IMR-90 (cell line): Measurements from ENCODE around the gene ADCY2. TPM values are rescaled to one million over a fixed set of nuclear protein-coding genes. Genes with fewer than 3 reads are reported as not detected.

Experiments used
- ATAC-seq: fragments of 200-7000 bp; cut with Tn5 transposase; 2 replicates; pipeline ENCODE4 v1.9.1; 2020; ENCODE audit warnings: low read depth, mild to moderate bottlenecking, moderate library complexity
- BruUV-seq: library from RNA; stranded (reverse); fragments of 400-500 nt; replicated peaks from 2 replicates; lab custom pipeline; 2021; lab: Mats Ljungman, UMichigan
- CTCF ChIA-PET: fragments of 300-600 bp; formaldehyde crosslinking; extraction: SDS; loops from one replicate; lab custom pipeline; 2021; ENCODE audit warnings: antibody characterized with exemption; lab: Yijun Ruan, JAX
- POLR2A ChIA-PET: fragments of 300-600 bp; sonication (Branson Sonifier 250); formaldehyde crosslinking; loops from one replicate; lab custom pipeline; 2022; ENCODE audit warnings: antibody characterized with exemption; ENCODE audit not compliant: unreplicated experiment; lab: Charles Lee
- DNase-seq: peaks from one replicate; pipeline ENCODE4 v3.0.0; 2013
- H2AFZ ChIP-seq: replicated peaks from 2 replicates; pipeline ENCODE3; 2013; ENCODE audit warnings: low read length, mild to moderate bottlenecking; ENCODE audit not compliant: poor library complexity
- H2AK5ac ChIP-seq: 2 replicates; pipeline ENCODE4 v1.6.1; 2013; ENCODE audit warnings: low read depth, low read length, inconsistent platforms
- H2AK9ac ChIP-seq: replicated peaks from 2 replicates; pipeline ENCODE3; 2013; ENCODE audit warnings: mild to moderate bottlenecking, low read depth, low read length, moderate library complexity; ENCODE audit not compliant: poor library complexity
- H2BK120ac ChIP-seq: 2 replicates; pipeline ENCODE4 v1.6.1; 2013; ENCODE audit warnings: low read depth, low read length, inconsistent platforms
- H2BK15ac ChIP-seq: 3 replicates; pipeline ENCODE4 v1.6.1; 2013; ENCODE audit warnings: low read depth, low read length, inconsistent platforms
- H2BK20ac ChIP-seq: 2 replicates; pipeline ENCODE4 v1.6.1; 2013; ENCODE audit warnings: low read depth, mild to moderate bottlenecking, inconsistent platforms, low read length, moderate library complexity
- H2BK5ac ChIP-seq: 2 replicates; pipeline ENCODE4 v1.6.1; 2013; ENCODE audit warnings: mild to moderate bottlenecking, low read depth, low read length, inconsistent platforms; ENCODE audit not compliant: poor library complexity, severe bottlenecking
- H3K14ac ChIP-seq: replicated peaks from 2 replicates; pipeline ENCODE4 v1.6.1; 2013; ENCODE audit warnings: low read depth, low read length, inconsistent platforms
- H3K18ac ChIP-seq: 2 replicates; pipeline ENCODE4 v1.6.1; 2013; ENCODE audit warnings: low read depth, low read length, control low read depth
- H3K23ac ChIP-seq: 2 replicates; pipeline ENCODE4 v1.6.1; 2013; ENCODE audit warnings: low read depth, low read length, inconsistent platforms
- H3K27ac ChIP-seq: 2 replicates; pipeline ENCODE4 v1.5.1; 2013; ENCODE audit warnings: mild to moderate bottlenecking, control low read depth, low read length; ENCODE audit not compliant: insufficient read depth
- H3K27me3 ChIP-seq: 2 replicates; pipeline ENCODE4 v1.6.1; 2013; ENCODE audit warnings: low read length; ENCODE audit not compliant: control insufficient read depth, insufficient read depth
- H3K36me3 ChIP-seq: 2 replicates; pipeline ENCODE4 v1.6.1; 2013; ENCODE audit warnings: low read length, mixed read lengths; ENCODE audit not compliant: control insufficient read depth, insufficient read depth
- H3K4ac ChIP-seq: 2 replicates; pipeline ENCODE4 v1.6.1; 2013; ENCODE audit warnings: low read depth, low read length, inconsistent platforms
- H3K4me1 ChIP-seq: 2 replicates; pipeline ENCODE4 v1.6.1; 2013; ENCODE audit warnings: low read length, mixed read lengths; ENCODE audit not compliant: control insufficient read depth, insufficient read depth
- H3K4me2 ChIP-seq: 2 replicates; pipeline ENCODE4 v1.6.1; 2013; ENCODE audit warnings: low read depth, mild to moderate bottlenecking, control low read depth, low read length, moderate library complexity
- H3K4me3 ChIP-seq: 2 replicates; pipeline ENCODE4 v1.5.1; 2013; ENCODE audit warnings: low read depth, mild to moderate bottlenecking, control low read depth, low read length, moderate library complexity; ENCODE audit not compliant: insufficient read depth
- H3K56ac ChIP-seq: 2 replicates; pipeline ENCODE4 v1.6.1; 2013; ENCODE audit warnings: low read length, inconsistent platforms; ENCODE audit not compliant: insufficient read depth; ENCODE audit errors: extremely low read depth
- H3K79me1 ChIP-seq, 2 experiments: 2 replicates each; pipeline ENCODE4 v1.6.1; 2013; ENCODE audit warnings: low read length in 2 of 2, inconsistent platforms in 1 of 2, low read depth in 1 of 2
- H3K9ac ChIP-seq: 2 replicates; pipeline ENCODE4 v1.6.1; 2013; ENCODE audit warnings: low read depth, low read length, control low read depth
- H3K9me1 ChIP-seq: 2 replicates; pipeline ENCODE4 v1.6.1; 2013; ENCODE audit warnings: low read length, inconsistent platforms; ENCODE audit not compliant: insufficient read depth
- H3K9me3 ChIP-seq: 2 replicates; pipeline ENCODE4 v1.6.1; 2013; ENCODE audit warnings: low read length; ENCODE audit not compliant: control insufficient read depth, insufficient read depth
- H4K20me1 ChIP-seq: 2 replicates; pipeline ENCODE4 v1.6.1; 2013; ENCODE audit warnings: low read length, inconsistent platforms; ENCODE audit not compliant: insufficient read depth
- H4K5ac ChIP-seq: 2 replicates; pipeline ENCODE4 v1.6.1; 2013; ENCODE audit warnings: mild to moderate bottlenecking, low read depth, low read length, control low read depth
- H4K8ac ChIP-seq, 2 experiments: 2 replicates each; pipeline ENCODE4 v1.6.1; 2013; ENCODE audit warnings: low read depth in 2 of 2, low read length in 2 of 2, control low read depth in 1 of 2, inconsistent platforms in 1 of 2
- H4K91ac ChIP-seq: 2 replicates; pipeline ENCODE4 v1.6.1; 2013; ENCODE audit warnings: low read depth, low read length, inconsistent platforms; ENCODE audit not compliant: insufficient read depth
- BHLHE40 ChIP-seq: fragments of 150-350 bp; IDR thresholded peaks from 2 replicates; pipeline ENCODE4 v1.6.1; 2016; ENCODE audit warnings: mild to moderate bottlenecking, low read depth, low read length
- CEBPB ChIP-seq: IDR thresholded peaks from 2 replicates; pipeline ENCODE4 v1.6.1; 2012; ENCODE audit warnings: low read depth, low read length, improper control_type of control experiment
- CHD1 ChIP-seq: IDR thresholded peaks from 2 replicates; pipeline ENCODE4 v1.6.1; 2012; ENCODE audit warnings: low read depth, low read length, improper control_type of control experiment
- CTCF ChIP-seq: conservative IDR thresholded peaks from 2 replicates; pipeline ENCODE4 v1.5.1; 2012; ENCODE audit warnings: mild to moderate bottlenecking, low read depth, low read length, improper control_type of control experiment
- ELK1 ChIP-seq: fragments of 150-350 bp; IDR thresholded peaks from 2 replicates; pipeline ENCODE4 v1.6.1; 2016; ENCODE audit warnings: low read depth, mild to moderate bottlenecking, low read length, moderate library complexity, borderline replicate concordance
- FOS ChIP-seq: fragments of 150-350 bp; IDR thresholded peaks from 2 replicates; pipeline ENCODE4 v1.6.1; 2016; ENCODE audit warnings: low read depth, low read length
- MAFK ChIP-seq: IDR thresholded peaks from 2 replicates; pipeline ENCODE4 v1.6.1; 2012; ENCODE audit warnings: low read depth, low read length, improper control_type of control experiment
- MAZ ChIP-seq: IDR thresholded peaks from 2 replicates; pipeline ENCODE4 v1.6.1; 2012; ENCODE audit warnings: low read depth, mild to moderate bottlenecking, low read length, improper control_type of control experiment, moderate library complexity, borderline replicate concordance
- MXI1 ChIP-seq: IDR thresholded peaks from 2 replicates; pipeline ENCODE4 v1.6.1; 2012; ENCODE audit warnings: low read depth, mild to moderate bottlenecking, low read length, moderate library complexity, borderline replicate concordance
- NFE2L2 ChIP-seq: fragments of 150-350 bp; IDR thresholded peaks from 2 replicates; pipeline ENCODE4 v1.6.1; 2016; ENCODE audit warnings: low read depth, mild to moderate bottlenecking, low read length
- POLR2A ChIP-seq: IDR thresholded peaks from 2 replicates; pipeline ENCODE4 v1.6.1; 2012; ENCODE audit warnings: mild to moderate bottlenecking, low read depth, low read length
- RAD21 ChIP-seq: IDR thresholded peaks from 2 replicates; pipeline ENCODE4 v1.6.1; 2012; ENCODE audit warnings: low read length, improper control_type of control experiment
- RCOR1 ChIP-seq: IDR thresholded peaks from 2 replicates; pipeline ENCODE4 v1.6.1; 2012; ENCODE audit warnings: mild to moderate bottlenecking, low read length, improper control_type of control experiment; ENCODE audit not compliant: insufficient replicate concordance
- RFX5 ChIP-seq: IDR thresholded peaks from 2 replicates; pipeline ENCODE4 v1.8.0; 2012; ENCODE audit warnings: low read depth, mild to moderate bottlenecking, low read length, moderate library complexity
- SMC3 ChIP-seq: fragments of 150-350 bp; IDR thresholded peaks from 2 replicates; pipeline ENCODE4 v1.6.1; 2016; ENCODE audit warnings: low read depth, mild to moderate bottlenecking, antibody characterized with exemption, low read length, moderate library complexity
- USF2 ChIP-seq: fragments of 150-350 bp; IDR thresholded peaks from 2 replicates; pipeline ENCODE4 v1.6.1; 2017; ENCODE audit warnings: mild to moderate bottlenecking, antibody characterized with exemption, low read length, low read depth
- WGBS, 2 experiments: methylation state at CpG; one replicate each; pipeline versions ENCODE4 v1.1.5 to v1.1.7; 2013; ENCODE audit warnings: missing lambda C conversion rate in 2 of 2; ENCODE audit not compliant: insufficient read length in 1 of 2; ENCODE audit errors: extremely low coverage in 2 of 2; 5-methylcytosine and 5-hydroxymethylcytosine counted together
- dilution Hi-C: fragments of 300-500 bp; cut with HindIII; formaldehyde crosslinking; loops from one replicate; pipeline ENCODE4 v1.14.3; 2018; ENCODE audit warnings: low sequenced_read_pairs; ENCODE audit not compliant: unreplicated experiment
- in situ Hi-C: fragments of 300-500 bp; cut with MboI; formaldehyde crosslinking; loops from 3 replicates; pipeline ENCODE4 v1.14.3; 2019; ENCODE audit warnings: low sequenced_read_pairs, inconsistent platforms, mixed read lengths
- intact Hi-C: fragments of 100-400 bp; cut with micrococcal nuclease; formaldehyde crosslinking; loops from 2 replicates; pipeline ENCODE4 v1.10.0; 2022
- polyA plus RNA-seq, 3 experiments: library from polyadenylated mRNA; depleted of rRNA; stranded (reverse); fragments of >200 nt; gene quantifications; 2 replicates each; pipeline ENCODE4 v1.2.3, GENCODE V29; 2012; ENCODE audit warnings: low replicate concordance in 1 of 3
- total RNA-seq: library from RNA; depleted of rRNA; stranded (reverse); fragments of >200 nt; gene quantifications from 2 replicates; pipeline ENCODE4 v1.2.3, GENCODE V29; 2012

ADCY2 gene
- total and polyA plus RNA-seq, 2 of the 4 experiments (the other 2 are of a cell fraction), result not detected

- Histone ChIP-seq H3K9me1 (no peaks in the 10 kb centered on the region), H3K4ac (no peak overlapping the region), H3K27me3 (no peaks in the 10 kb centered on the region), H4K8ac (no peak overlapping the region), H3K4me1 (no peaks in the 10 kb centered on the region), H2AFZ (no peak overlapping the region), H3K9ac (no peak overlapping the region), H4K20me1 (no peaks in the 10 kb centered on the region), H2AK9ac (no peak overlapping the region), H3K56ac (no peak overlapping the region), H2BK20ac (no peak overlapping the region), H2BK5ac (no peak overlapping the region), H2AK5ac (no peak overlapping the region), H4K91ac (no peak overlapping the region), H2BK15ac (no peak overlapping the region), H2BK120ac (no peak overlapping the region), H3K4me2 (no peak overlapping the region), H4K5ac (no peak overlapping the region), H3K23ac (no peak overlapping the region), H3K9me3 (peaks cover 11% of the 10 kb centered on the region), H3K18ac (no peak overlapping the region), H3K36me3 (no peaks in the 10 kb centered on the region), H3K27ac (no peak overlapping the region), H3K4me3 (no peak overlapping the region), H3K79me1 (no peaks in the 10 kb centered on the region), H3K14ac (no peak overlapping the region)
- no CpG with 5 or more reads among the region's 2 CpGs for WGBS, 2 experiments
- dilution Hi-C loops (no loop called here), in situ Hi-C loops (no loop called here), intact Hi-C loops (no loop called here)
- BruUV-seq, result no TSS peak
- ChIA-PET POLR2A (no interaction called here), CTCF (no interaction called here)
- DNase-seq (no peak), ATAC-seq (no peak)
- TF ChIP-seq NFE2L2 (no peak), MAFK (no peak), ELK1 (no peak), RAD21 (no peak), RCOR1 (no peak), CHD1 (no peak), CTCF (no peak), RFX5 (no peak), FOS (no peak), BHLHE40 (no peak), POLR2A (no peak), USF2 (no peak), CEBPB (no peak), MXI1 (no peak), MAZ (no peak), SMC3 (no peak)
Measured at GRCh38 chr5:7615566-7616061, 219.7 kb downstream of the ADCY2 start.
